GDM1 (cell line): ENCODE results near the gene TBC1D16.

Experiments
- DNase-seq: peaks from one replicate; lab custom pipeline; 2025; lab: John Stamatoyannopoulos, UW

Gene TBC1D16

DNA sequence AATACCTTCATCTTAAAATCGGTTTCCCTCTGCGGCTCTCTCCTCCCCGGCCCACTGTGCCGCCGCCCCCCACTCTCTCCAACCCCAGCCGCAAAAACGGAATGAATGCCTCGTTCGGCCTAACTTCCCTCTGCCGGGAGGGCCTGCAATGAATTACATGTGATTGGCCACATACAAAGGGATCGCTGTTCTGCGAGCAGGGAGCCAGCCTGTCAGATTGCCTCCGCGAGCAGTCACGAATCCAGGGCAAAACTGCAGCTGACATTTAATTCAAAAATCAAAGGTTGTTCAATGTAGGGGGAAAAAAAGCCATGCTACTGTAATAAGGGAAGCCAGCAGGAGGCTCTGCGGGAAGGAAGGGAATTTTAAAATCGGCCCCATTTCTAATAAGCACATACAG is 84.9 kb downstream of the TBC1D16 start:
- no peak for DNase-seq

GRCh38 chr17:79950306-79950705 is 85.4 kb downstream of the TBC1D16 start:
- DNase-seq = no peak

DNA sequence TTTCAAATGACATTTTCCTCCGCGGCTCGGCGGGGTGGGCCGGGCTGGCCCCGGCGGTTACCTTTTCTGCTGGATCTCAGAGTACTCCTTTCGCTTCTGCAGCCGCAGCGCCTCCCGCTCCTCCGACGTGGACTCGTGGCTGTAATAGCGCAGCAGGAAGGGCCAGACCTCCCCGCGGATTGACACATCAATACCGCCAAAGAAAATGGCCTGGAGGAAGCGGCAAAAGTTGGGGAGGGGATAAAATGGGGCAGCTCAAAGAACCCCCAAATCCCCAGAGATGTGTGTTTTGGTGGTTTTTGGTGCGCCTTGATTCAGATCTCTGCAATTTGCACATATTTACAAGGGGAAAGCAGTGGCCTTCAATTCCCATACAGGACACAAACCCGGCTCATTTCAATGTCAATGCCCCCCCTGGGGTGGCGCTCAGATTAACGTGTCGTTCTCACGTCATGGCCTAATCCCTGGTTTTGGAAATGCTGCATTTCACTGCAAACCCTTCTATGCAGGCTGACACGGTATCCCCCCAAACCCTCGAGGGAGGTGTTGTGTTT is 85.9 kb downstream of the TBC1D16 start:
- no peak for DNase-seq

DNA sequence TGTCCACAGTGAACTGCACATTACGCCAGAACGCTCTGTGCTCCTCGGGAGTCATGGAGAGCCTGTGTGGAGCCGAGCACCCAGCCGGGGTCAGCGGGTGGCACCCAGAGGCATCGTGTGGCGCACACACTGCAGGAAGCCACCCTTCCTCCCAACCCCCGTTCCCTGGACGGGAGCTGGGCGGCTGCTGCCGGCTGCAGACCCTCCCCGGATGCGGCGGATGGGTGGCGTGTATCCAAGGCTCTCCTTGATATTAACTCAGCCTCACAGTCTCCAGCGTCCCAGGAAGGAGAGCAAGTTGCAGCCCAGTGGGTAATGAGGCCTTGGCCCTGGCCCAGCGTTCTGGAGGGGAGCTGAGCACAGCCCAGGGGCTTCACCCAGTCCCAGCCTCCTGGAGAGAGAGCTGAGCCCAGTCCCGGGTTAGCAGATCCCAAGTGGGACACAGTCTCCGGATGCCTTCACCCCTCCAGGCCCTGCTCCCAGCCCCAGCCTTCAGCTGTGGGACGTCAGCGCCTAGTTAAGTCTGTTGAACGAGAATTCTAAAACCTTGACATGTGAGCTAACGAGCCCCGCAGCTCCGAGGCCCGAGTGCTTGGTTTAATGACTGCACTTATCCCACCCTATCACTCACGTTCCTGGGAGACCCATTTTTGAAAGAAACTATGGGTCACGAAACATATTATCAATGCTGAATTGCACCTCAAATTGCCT is 86.6 kb downstream of the TBC1D16 start:
- DNase-seq = no peak

- no peak for DNase-seq
Observed at GRCh38 chr17:79948406-79948944, 87.2 kb downstream of the TBC1D16 start.

DNA sequence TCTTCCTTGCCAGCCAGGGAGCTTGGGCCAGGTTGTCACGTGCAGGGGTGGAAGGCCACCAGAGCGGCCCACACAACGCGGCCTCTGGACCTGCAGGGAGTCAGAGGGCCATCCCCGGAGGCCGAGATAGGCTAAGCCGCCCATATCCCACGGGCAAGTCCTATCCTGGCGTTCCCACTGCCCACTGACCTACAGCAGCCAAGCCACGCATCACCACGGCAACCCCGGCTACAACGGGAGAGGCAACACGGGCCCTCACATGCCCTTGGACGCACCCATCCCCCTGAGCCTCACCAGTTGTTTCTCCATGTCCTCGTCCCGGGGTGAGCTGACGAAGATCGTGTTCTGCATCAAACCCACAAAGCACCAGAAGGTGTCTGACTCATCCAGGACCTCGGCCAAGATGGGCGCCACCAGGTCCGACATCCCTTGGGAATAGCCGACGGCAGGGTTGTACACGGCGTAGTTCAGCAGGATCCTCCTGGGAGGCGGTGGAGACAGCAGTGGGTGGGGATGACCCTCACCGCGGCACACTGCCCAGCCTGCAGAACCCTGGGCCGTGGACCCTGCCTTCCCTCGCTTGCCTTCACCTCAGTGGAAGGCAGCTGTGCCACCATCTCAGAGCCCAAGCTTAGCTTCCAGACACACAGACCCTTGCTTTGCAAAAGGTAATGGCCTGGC is 88.2 kb downstream of the TBC1D16 start:
- DNase-seq = no peak

DNA sequence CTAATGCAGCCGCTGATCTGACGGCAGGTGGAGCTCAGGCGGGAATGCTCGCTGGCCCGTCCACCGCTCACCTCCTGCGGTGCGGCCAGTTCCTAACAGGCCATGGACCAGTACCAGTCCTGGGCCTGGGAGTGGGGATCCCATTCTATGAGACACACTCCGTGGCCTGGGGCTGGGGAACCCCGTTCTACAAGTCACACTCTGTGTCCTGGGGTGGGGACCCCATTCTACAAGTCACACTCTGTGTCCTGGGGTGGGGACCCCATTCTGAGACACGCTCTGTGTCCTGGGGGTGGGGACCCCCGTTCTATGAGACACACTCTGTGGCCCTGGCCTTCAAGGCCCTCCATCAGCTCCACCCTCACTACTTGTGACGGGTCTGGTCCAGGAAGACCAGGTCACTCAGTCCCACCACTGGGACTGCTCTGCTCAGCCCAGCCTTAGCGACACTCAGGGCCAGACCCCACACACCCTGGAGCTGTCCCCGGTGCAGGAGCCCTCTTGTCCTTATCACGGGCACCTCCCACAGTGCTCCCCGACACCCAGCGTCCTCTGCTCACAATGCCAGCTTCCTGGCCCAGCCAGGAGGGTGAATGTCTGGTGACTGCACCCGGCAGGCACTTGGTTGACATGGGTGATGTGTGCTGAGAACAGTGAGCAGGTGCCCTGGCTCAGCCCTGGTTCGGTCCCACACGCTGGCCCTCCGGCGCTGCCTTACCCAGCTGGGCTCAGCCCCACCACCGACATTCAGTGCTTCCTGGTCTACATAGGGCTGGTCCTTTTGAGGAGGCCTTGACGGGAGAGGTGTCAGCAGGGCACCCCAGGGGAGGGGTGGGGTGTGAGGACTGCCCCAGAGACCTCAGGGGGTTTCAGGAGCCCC is 89.1 kb downstream of the TBC1D16 start:
- DNase-seq = no peak

- DNase-seq = no peak
Observed at GRCh38 chr17:79945591-79946255, 89.9 kb downstream of the TBC1D16 start.

DNA sequence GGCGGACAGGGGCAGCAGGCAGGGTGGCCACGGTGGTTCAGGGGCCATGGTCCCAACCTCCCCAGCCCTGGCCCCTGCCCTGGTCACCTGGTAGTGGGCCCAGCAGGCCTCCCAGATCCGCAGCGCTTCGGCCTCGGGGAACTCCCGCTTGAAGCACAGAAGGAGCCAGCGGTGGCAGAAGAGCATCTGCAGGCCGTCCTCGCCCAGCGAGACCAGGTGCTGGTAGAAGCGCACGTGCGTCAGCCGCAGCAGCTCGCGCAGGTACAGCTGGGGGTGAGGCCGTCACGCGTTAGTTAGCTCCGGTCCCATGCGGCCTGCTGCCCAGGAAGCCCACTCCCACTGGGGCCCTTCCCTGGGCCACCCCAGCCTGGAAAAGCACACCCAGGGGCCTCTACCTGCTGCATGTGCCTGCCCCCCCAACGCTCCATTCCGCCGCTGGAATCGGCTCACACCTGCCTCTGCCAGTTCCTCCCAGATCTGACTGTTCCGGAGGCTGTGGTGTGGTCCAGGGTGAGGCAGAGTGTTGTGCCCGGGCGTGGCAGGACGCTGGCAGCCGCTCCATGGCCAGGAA is 90.8 kb downstream of the TBC1D16 start:
- no peak for DNase-seq

DNA sequence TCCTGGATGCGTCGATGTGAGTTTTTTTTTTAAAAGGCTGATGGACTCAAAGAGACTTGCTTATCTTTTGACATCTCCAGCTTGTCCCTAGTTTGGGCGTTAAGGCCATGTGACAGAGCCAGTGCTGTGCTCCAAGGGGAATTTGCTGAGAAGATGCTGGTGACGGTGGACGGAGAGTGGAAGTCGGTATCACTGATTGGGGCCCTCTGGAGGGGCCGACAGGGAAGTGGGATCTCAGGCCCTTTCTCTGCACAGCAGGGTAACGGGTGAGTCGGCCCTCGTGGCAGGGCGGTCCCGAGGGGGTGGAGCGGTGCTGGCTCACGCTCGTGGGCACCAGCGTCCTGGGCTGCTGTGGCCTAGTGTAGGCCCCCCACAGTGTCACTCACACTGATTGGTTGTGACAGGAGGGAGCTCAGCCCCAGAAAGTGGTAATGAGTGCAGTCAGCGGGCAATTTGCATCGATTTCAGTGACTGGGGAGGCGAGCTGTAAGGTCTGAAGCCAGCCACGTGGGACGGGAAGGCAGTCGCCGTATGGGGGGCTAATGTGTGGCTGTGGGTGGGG is 91.3 kb downstream of the TBC1D16 start:
- DNase-seq = no peak

DNA sequence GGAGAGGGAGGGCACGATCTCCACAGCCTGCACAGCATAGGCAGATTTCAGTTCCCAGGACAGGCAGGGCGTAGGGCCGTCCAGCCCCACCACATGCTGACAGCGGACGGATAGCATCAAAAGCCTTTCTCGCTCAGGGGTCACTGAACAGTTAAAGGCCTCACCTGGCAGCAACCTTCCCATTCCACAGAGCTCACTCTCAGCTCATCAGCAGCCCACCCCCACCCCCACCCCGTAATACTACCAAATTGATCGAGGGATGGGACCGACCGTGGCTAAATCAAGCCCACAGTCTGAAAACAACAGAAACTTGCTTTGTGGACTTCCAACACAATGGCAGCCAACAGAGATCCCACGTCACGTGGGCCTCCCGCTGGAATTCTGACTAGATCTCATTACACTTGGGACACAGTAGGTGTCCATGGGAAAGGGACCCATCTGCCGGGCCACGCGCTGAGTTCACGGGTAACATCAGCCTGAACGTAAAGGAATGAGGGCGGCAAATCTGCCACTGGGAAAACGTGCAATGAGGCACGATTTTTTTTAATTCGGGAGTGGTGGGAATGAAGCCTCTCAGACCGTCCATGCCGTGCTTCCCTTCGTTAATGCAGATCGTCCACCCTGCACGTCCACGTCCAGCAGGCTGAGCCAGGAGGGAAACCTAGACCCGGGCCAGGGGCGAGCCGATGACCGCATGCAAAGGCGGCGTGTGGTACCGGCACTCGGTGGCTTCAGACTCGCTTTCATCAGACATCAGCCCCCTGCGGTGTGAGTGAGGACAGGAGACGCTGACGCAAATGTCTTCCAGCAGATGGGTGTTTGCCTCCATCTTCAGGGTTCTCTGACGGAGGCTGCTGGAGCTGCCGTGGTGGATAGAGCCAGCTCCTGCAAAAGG is 92.1 kb downstream of the TBC1D16 start:
- DNase-seq = no peak

GRCh38 chr17:79942591-79943346 is 92.9 kb downstream of the TBC1D16 start:
- DNase-seq = peak; percentile 60

GRCh38 chr17:79942011-79942405 is 93.7 kb downstream of the TBC1D16 start:
- no peak for DNase-seq

GRCh38 chr17:79941088-79942010 is 94.3 kb downstream of the TBC1D16 start:
- DNase-seq = no peak

DNA sequence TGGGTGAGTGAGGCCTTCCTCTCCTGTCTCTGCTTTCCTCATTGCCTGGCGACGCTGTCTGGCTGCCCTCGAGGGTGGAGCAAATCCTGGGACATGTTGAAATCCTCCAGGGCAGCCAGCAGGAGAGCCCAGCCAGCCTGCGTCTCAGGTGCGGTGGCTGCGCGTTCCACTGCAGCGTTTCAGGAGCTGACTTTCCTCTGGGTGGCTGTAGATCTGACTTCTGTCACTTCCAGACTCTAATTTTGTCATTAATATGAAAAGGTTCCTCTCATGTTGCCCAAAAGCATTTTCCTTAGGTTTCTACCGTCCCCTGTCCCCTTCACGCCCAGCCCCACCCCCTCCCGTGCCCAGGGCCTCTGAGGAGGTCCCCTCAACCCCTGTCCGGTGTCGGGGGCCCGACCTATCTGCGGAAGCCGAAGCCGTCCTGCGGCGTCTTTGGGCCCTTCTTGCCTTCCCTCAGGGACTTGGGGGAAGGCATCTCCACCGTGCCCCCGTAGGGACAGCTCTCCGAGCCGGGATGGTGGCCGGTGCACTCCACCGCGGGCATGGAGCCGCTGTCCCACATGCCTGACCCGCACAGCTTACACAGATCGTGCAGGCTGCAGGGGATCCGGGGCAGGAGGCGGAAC is 95.1 kb downstream of the TBC1D16 start:
- no peak for DNase-seq

DNA sequence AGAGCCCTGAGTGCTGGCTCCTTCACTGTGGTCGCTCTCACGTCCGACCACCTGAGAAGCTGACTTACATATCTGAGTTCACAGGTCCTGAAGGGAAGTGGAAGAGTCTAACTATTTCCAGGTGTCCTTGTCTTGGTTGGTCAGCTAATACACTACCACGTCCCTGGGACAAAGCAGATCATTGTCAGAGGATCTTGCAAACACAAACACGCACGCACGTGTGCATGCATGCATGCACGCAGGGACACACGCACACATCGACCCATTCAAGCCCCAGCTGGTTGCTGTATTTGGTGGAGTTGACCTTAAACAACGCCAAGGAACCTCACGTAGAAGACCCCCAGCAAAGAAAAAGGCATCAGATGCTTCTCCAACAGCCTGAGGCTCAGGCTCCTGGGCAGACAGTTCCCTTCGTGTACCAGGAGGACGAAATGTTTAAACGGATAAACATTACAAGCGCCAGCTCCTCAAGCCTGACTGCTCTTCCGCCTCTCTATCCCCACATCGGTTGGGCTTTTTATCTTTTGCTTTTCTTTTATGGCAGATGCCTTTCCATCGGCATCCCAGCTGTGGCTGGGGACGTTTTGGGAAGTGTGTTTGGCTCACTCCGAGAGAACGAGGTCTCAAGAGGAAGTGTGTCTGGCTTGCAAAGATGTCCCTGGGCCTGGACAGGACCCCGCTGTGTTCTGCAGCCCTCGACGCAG is 95.8 kb downstream of the TBC1D16 start:
- DNase-seq = no peak

DNA sequence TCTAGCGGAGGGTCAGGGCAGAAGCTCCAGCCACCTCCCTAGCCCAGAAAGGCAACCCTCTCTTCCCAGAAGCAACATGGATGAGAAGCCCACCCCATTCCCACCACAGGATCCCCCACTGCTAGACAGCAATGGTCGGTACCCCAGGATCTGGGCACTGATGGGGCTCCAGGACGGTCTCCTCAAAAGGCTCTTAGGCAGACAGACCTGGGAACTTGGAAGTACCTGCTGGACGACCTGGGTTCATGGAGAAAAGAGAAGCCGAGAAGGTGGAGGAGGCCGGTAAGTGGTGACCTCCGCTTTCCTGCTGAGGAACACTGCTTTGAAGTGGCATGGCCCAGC is 96.6 kb downstream of the TBC1D16 start:
- DNase-seq = no peak
